Common myeloid progenitor, CD34-positive (primary cell): ENCODE measurements around the gene KLHL4.
A peak's percentile ranks its signal among the peaks of the same experiment; 100 is the strongest.
"Not testable (repeated sequence)": the region's sequence is repeated elsewhere in the genome, so short reads cannot be mapped to it uniquely, and the experiment has no call there.

Experiments used
- CTCF ChIA-PET: fragments of 350-600 bp; sonication (Branson Sonifier 250); formaldehyde crosslinking; loops from one replicate; lab custom pipeline; 2021; ENCODE audit warnings: antibody characterized with exemption; lab: Charles Lee
- POLR2A ChIA-PET: fragments of 350-600 bp; sonication (Branson Sonifier 250); formaldehyde crosslinking; loops from one replicate; lab custom pipeline; 2021; ENCODE audit warnings: antibody characterized with exemption; lab: Charles Lee
- DNase-seq, 3 donors: peaks; one replicate each; pipeline versions ENCODE4 v3.0.0 to v3.0.0-alpha.2; 2013
- H3K27ac ChIP-seq, 2 experiments: 1 replicate in 1 of 2; 2 replicates in 1 of 2; pipeline ENCODE4 v1.7.0; 2013; ENCODE audit warnings: inconsistent platforms in 2 of 2, low read length in 2 of 2, mild to moderate bottlenecking in 2 of 2, low read depth in 1 of 2, moderate library complexity in 1 of 2; ENCODE audit not compliant: severe bottlenecking in 2 of 2, insufficient read depth in 1 of 2, poor library complexity in 1 of 2
- H3K27me3 ChIP-seq, 5 experiments: replicated peaks in 2 of 5; 1 replicate in 3 of 5; 2 replicates in 2 of 5; pipeline versions ENCODE4 v1.6.1 to v1.7.0; 2013; ENCODE audit warnings: low read length in 4 of 5, mild to moderate bottlenecking in 2 of 5, moderate library complexity in 2 of 5, inconsistent platforms in 1 of 5; ENCODE audit not compliant: insufficient read depth in 5 of 5, control insufficient read depth in 4 of 5
- H3K36me3 ChIP-seq, 4 experiments: 1 replicate in 2 of 4; 2 replicates in 2 of 4; pipeline versions ENCODE4 v1.6.1 to v1.7.0; 2013; ENCODE audit warnings: low read length in 3 of 4, control low read depth in 1 of 4, mild to moderate bottlenecking in 1 of 4; ENCODE audit not compliant: control insufficient read depth in 4 of 4, insufficient read depth in 4 of 4
- H3K4me1 ChIP-seq, 4 experiments: 1 replicate in 3 of 4; 2 replicates in 1 of 4; pipeline versions ENCODE4 v1.6.1 to v1.7.1; 2013; ENCODE audit warnings: low read length in 3 of 4, mild to moderate bottlenecking in 3 of 4, control low read depth in 1 of 4, inconsistent platforms in 1 of 4, moderate library complexity in 1 of 4; ENCODE audit not compliant: control insufficient read depth in 4 of 4, insufficient read depth in 4 of 4; ENCODE audit errors: control extremely low read depth in 1 of 4
- H3K4me3 ChIP-seq, 7 experiments: 1 replicate in 4 of 7; 2 replicates in 3 of 7; pipeline versions ENCODE4 v1.5.1 to v1.7.0; 2013; ENCODE audit warnings: mild to moderate bottlenecking in 7 of 7, low read length in 6 of 7, moderate library complexity in 6 of 7, inconsistent platforms in 2 of 7, low read depth in 2 of 7, control low read depth in 1 of 7; ENCODE audit not compliant: insufficient read depth in 4 of 7, control insufficient read depth in 1 of 7; ENCODE audit errors: extremely low read depth in 1 of 7
- H3K9me3 ChIP-seq, 5 experiments: 1 replicate in 4 of 5; 2 replicates in 1 of 5; pipeline versions ENCODE4 v1.6.1 to v1.7.1; 2013; ENCODE audit warnings: low read length in 4 of 5, mild to moderate bottlenecking in 2 of 5, inconsistent platforms in 1 of 5, low read depth in 1 of 5, moderate library complexity in 1 of 5; ENCODE audit not compliant: control insufficient read depth in 4 of 5, insufficient read depth in 2 of 5; ENCODE audit errors: control extremely low read depth in 1 of 5
- WGBS: methylation state at CpG from one replicate; pipeline ENCODE4 v1.1.5; 2013; ENCODE audit not compliant: insufficient coverage; 5-methylcytosine and 5-hydroxymethylcytosine counted together

KLHL4 gene

DNA sequence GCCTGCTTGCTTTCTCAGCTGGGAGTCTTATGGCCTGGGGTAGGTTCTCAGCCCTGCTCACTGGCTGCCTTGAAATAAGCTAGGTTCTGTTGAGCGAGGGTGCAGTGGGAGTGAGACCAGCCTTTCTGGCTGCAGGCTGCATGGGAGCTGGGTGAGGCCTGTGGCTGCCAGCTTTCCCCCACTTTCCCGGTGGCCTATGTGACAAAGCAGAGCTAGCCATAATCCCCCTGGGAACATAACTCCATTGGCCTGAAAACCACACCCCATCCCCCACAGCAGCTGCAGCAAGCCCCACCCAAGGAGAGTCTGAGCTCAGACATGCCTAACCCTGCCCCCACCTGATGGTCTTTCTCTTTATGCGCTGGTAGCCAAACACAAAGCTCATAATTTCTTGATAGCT, 118.9 kb downstream of the KLHL4 start:
- Histone ChIP-seq H3K9me3 (no peaks in the 10 kb centered on the region), H3K27me3 (no peaks in the 10 kb centered on the region), H3K27ac (no peak overlapping the region), H3K36me3 (no peaks in the 10 kb centered on the region), H3K4me1 (no peaks in the 10 kb centered on the region), H3K4me3 (no peak overlapping the region)
- 69% methylated on average over 2 of the region's 3 CpGs for WGBS
- ChIA-PET CTCF (no interaction called here), POLR2A (no interaction called here)
- no peak for DNase-seq

DNA sequence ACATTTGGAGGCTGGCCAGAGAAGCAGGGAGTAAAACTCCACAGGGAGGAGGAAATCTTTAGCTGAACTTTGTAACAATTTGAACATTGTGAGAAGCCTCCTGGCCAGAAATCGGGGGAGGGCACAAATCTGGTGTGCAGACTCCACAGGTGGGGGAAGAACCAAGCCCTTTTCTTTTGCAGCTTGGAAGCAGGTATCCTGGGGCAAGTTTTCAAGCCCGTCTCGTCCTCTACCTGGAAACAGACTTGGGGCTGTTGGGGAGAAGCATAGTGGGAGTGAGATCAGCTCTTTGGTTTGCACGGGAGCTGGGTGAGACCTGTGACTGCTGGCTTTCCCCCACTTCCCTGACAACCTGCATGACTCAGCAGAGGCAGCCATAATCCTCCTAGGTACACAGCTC, 123.8 kb downstream of the KLHL4 start:
- CTCF ChIA-PET, H3K27me3 ChIP-seq, POLR2A ChIA-PET, H3K9me3 ChIP-seq, H3K36me3 ChIP-seq, H3K4me1 ChIP-seq, H3K27ac ChIP-seq, H3K4me3 ChIP-seq, DNase-seq: not testable (repeated sequence)
- WGBS = 63% methylated on average over 1 of the region's 4 CpGs

- Histone ChIP-seq H3K4me1 (no peaks in the 10 kb centered on the region), H3K9me3 (no peaks in the 10 kb centered on the region), H3K27ac (no peak overlapping the region), H3K36me3 (no peaks in the 10 kb centered on the region), H3K27me3 (no peaks in the 10 kb centered on the region), H3K4me3 (no peak overlapping the region)
- no peak for DNase-seq
- CTCF ChIA-PET = no interaction called here
- WGBS = no CpG with 5 or more reads among the region's 6 CpGs
- POLR2A ChIA-PET = no interaction called here
Observed at GRCh38 chrX:87661761-87662160, 144.2 kb downstream of the KLHL4 start.

DNA sequence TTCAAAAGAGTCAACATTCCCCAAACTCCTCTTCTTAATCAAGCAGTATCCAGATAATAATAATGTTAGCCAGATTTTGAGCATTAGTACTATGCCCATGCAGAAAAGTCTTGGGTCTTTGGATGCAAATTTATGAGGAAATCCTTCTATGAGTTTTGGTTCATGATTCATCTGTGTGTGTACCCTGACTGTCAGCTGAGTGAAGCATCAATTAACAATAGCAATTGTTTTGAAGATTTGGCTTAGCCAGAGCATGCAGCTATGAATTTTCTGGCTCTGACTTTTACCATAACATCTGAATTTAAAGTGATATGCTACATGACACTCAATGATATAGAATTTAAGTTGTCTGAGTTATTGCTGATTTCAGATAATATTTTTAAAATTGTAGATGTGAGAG, 145.8 kb downstream of the KLHL4 start:
- Histone ChIP-seq H3K4me1 (no peaks in the 10 kb centered on the region), H3K9me3 (no peaks in the 10 kb centered on the region), H3K36me3 (no peaks in the 10 kb centered on the region), H3K27ac (no peak overlapping the region), H3K4me3 (no peak overlapping the region), H3K27me3 (no peaks in the 10 kb centered on the region)
- no peak for DNase-seq
- POLR2A ChIA-PET = no interaction called here
- CTCF ChIA-PET = no interaction called here

- Histone ChIP-seq H3K27me3 (no peaks in the 10 kb centered on the region), H3K4me1 (no peaks in the 10 kb centered on the region), H3K9me3 (no peaks in the 10 kb centered on the region), H3K36me3 (no peaks in the 10 kb centered on the region), H3K27ac (no peak overlapping the region), H3K4me3 (no peak overlapping the region)
- CTCF ChIA-PET = interaction anchor here (0.6 kb wide), 1 partner anchor 38 kb away, joined by 3 read pairs; no protein-coding TSS in a partner anchor
- POLR2A ChIA-PET = no interaction called here
- WGBS = no CpG with 5 or more reads among the region's 2 CpGs
- DNase-seq = peak in 2 of 3 donors; percentile 13 to 19
Observed at GRCh38 chrX:87664381-87664780, 146.8 kb downstream of the KLHL4 start.

- Histone ChIP-seq H3K27ac (no peak overlapping the region), H3K36me3 (no peaks in the 10 kb centered on the region), H3K4me1 (no peaks in the 10 kb centered on the region), H3K9me3 (no peaks in the 10 kb centered on the region), H3K27me3 (peaks cover 0 to 3% (median 0%) of the 10 kb centered on the region in 5 experiments), H3K4me3 (no peak overlapping the region)
- ChIA-PET CTCF (no interaction called here), POLR2A (no interaction called here)
- WGBS = no CpG with 5 or more reads among the region's 1 CpG
- no peak for DNase-seq
Observed at GRCh38 chrX:87679849-87680248, 162.2 kb downstream of the KLHL4 start.

- Histone ChIP-seq H3K9me3 (no peaks in the 10 kb centered on the region), H3K27me3 (no peaks in the 10 kb centered on the region), H3K4me3 (no peak overlapping the region), H3K36me3 (no peaks in the 10 kb centered on the region), H3K4me1 (no peaks in the 10 kb centered on the region), H3K27ac (no peak overlapping the region)
- CTCF ChIA-PET = no interaction called here
- POLR2A ChIA-PET = no interaction called here
- DNase-seq = no peak
- WGBS = no CpG with 5 or more reads among the region's 1 CpG
Observed at GRCh38 chrX:87687703-87688102, 170.1 kb downstream of the KLHL4 start.
